Stimulated activated CD4-positive, alpha-beta T cell treated with anti-CD3 and anti-CD28 coated beads, Interleukin-12 subunit alpha, Interleukin-12 subunit beta, amount 100 ng/mL, for 24 hours (primary cell): ENCODE measurements around the gene SLC12A7.

Source experiments
- DNase-seq, 2 experiments: peaks; one replicate each; pipeline ENCODE4 v3.0.0-alpha.2; 2020; ENCODE audit warnings: low read depth in 2 of 2

The SLC12A7 gene

DNA sequence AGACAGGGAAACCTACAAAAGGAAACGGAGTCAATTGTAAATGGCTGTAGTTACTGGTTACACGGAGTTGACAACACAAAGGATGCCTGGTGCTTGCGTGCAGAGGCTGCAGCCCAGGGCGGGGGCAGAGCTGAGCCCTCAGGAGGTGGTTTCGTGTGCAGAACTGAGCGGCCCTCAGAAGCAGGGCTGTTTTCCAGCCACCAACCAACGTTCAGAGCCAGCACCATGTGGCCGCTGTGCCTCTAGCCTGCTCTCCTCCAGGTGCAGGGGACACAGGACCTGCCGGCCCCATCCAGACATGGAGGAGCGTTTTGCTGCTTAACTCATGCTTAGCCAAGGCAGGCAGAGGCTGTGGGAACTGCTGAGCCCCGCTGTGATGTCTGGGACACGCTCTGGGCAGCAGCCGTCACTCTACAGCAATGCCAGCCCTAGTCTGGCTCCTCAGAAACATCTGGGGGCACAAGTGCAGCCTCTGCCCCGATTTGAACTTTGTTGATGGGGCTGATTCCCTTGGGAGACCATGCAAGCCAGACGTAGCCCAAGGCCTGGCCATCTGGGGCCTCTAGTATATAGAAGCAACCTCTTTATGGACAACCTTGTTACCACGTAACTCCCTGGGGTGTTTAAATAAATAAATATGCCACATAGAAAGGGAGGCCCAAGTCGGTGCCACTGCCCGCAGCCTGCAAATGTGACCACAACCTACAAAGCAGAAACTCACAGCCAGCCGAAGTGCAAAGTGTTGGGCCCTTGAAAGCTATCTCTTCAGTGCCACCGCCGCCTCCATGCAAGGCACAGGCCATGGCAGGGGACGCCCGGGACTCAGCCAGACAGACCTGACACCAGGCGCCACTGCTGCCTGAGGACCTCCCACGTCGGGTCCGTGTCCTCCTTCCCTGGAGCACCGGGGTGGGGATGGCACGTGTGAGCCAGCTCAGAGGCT lies 61.2 kb downstream of the SLC12A7 start:
- DNase-seq: no peak

DNA sequence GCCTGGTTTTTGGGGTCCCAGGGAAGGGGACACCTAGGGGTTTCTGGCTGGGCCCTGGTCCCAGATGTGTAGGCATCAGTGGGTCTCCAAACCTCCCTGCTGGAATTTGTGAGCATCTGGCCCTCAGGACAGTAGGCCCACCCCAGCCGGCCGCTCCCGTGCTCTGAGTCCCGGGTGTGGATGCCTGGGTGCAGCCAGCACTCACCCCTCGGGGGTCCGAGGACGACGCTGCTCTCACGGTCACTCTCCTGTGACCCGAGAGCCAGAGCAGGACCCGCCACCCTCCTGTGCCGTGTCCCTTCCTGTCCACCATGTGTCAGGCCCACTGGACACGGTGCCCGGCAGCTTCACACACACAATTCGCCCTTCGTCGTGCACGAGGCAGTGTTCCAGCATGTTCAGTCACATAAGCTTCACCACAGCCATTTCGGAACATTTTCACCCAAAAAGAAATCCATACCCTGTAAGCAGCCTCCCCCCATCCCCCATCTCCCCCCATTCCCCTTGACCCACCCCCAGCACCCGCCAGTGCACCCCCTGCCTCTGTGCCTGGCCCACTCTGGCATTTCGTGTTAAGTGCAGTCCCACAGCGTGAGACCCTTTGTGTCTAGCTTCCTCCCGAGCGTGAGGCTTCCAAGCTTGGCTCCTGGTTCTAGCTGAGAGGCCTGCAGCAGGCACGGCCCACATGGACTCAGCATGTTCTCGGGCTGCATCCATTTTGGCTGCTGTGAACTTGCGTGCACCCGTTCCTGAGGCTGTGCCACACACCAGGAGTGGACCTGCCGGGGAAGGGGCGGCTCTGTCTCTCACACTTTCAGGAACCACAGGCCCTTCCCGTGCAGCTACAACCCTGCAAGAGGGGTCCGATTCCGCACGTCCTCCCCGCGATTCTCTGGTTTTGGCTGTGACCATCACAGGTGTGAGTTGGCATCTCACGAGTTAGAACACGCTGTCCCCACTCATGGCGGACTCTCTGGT lies 62.7 kb downstream of the SLC12A7 start:
- no peak for DNase-seq

DNA sequence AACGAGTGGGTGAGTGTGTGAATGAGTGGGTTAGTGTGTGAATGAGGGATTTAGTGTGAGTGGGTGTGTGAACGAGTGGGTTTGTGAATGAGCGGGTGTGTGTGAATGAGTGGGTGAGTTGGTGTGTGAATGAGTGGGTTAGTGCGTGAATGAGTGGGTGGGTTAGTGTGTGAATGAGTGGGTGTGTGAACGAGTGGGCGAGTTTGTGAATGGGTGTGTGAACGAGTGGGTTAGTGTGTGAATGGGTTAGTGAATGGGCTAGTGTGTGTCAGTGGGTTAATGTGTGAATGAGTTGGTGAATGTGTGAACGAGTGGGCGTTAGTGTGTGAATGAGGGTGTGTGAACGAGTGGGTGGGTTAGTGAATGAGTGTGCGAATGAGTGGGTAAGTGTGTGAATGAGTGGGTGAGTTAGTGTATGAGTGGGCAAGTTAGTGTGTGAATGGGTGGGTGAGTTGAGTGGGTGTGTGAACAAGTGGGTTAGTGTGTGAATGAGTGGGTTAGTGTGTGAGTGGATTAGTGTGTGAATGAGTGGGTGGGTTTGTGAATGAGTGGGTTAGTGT lies 63.6 kb downstream of the SLC12A7 start:
- DNase-seq: no peak

DNA sequence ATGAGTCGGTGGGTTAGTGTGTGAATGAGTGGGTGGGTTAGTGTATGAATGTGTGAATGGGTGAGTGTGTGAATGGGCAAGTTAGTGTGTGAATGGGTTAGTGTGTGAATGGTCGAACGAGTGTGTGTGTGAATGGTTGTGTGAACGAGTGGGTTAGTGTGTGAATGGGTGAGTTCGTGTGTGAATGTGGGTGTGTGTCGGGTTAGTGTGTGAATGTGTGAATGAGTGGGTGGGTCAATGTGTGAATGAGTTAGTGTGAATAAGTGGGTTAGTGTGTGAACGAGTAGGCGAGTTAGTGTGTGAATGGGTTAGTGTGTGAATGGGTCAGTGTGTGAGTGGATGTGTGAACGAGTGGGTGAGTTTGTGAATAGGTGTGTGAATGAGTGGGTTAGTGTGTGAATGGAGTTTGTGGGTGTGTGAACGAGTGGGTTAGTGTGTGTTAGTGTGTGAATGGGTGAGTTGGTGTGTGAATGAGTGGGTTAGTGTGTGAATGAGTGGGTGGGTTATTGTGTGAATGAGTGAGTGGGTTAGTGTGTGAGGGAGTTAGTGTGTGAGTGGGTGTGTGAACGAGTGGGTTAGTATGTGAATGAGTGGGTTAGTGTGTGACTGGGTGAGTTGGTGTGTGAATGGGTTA lies 64.4 kb downstream of the SLC12A7 start:
- DNase-seq: no peak

DNA sequence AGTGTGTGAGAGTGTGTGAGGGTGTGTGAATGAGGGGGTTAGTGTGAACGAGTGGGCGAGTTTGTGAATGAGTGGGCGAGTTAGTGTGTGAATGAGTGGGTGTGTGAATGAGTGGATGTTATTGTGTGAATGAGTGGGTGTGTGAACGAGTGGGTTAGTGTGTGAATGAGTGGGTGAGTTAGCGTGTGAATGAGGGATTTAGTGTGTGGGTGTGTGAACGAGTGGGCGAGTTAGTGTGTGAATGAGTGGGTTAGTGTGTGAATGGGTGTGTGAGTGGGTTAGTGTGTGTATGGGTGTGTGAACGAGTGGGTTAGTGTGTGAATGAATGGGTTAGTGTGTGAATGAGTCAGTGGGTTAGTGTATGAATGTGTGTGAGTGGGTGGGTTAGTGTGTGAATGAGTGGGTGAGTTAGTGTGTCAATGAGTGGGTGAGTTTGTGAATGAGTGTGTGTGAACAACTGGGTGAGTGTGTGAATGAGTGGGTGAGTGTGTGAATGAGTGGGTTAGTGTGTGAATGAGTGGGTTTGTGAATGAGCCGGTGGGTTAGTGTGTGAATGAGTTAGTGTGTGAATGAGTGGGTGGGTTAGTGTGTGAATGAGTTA lies 65.8 kb downstream of the SLC12A7 start:
- no peak for DNase-seq

DNA sequence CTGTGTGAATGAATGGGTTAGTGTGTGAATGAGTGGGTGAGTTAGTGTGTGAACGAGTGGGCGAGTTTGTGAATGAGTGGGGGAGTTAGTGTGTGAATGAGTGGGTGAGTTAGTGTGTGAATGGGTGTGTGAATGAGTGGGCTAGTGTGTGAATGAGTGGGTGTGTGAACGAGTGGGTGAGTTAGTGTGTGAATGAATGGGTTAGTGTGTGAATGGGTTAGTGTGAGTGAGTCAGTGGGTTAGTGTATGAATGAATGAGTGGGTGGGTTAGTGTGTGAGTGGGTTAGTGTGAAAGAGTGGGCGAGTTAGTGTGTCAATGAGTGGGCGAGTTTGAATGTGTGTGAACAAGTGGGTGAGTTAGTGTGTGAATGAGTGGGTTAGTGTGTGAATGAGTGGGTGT lies 67.7 kb downstream of the SLC12A7 start:
- DNase-seq: no peak

DNA sequence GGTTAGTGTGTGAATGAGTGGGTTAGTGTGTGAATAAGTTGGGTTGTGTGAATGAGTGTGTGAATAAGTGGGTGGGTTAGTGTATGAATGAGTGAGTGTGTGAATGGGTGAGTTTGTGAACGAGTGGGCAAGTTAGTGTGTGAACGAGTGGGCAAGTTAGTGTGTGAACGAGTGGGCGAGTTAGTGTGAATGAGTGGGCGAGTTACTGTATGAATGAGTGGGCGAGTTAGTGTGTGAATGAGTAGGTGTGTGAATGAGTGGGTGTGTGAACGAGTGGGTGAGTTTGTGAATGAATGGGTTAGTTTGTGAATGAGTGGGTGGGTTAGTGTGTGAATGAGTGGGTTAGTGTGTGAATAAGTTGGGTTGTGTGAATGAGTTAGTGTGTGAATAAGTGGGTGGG lies 68.5 kb downstream of the SLC12A7 start:
- no peak for DNase-seq

DNA sequence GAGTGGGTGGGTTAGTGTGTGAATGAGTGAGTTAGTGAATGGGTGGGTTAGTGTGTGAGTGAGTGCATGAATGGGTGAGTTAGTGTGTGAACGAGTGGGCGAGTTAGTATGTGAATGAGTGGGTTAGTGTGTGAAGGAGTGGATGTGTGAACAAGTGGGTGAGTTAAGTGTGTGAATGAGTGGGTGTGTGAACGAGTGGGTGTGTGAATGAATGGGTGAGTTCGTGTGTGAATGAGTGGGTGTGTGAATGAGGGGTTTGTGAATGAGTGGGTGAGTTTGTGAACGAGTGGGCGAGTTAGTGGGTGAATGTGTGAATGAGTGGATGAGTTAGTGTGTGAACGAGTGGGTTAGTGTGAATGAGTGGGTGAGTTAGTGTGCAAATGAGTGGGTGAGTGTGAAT lies 69.2 kb downstream of the SLC12A7 start:
- DNase-seq: no peak

DNA sequence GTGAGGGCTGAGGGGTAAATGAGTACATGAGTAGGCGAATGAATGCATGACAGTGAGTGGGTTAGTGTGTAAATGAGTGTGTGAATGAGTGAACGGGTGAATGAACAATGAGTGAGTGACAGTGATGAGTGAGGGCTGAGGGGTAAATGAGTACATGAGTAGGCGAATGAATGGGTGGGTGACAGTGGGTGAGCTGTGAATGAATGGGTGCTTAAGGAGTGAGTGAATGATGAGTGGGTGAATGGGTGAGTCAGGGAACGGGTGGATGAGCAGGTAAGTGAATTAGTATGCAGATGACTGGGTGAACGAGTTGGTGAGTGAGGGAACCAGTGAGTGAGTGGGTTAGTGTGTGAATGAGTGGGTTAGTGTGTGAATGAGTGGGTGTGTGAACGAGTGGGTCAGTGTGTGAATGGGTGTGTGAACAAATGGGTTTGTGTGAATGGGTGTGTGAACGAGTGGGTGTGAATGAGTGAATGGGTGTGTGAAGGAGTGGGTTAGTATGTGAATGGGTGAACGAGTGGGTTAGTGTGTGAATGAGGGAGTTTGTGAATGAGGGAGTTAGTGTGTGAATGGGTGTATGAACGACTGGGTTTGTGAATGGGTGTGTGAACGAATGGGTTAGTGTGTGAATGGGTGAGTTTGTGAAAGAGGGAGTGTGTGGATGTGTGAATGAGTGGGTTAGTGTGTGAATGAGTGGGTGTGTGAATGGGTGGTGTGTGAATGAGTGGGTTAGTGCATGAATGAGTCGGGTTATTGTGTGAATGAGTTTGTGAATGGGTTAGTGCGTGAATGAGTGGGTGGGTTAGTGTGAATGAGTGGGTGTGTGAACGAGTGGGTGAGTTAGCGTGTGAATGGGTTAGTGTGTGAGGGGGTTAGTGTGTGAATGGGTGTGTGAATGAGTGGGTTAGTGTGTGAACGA lies 70.4 kb downstream of the SLC12A7 start:
- no peak for DNase-seq

DNA sequence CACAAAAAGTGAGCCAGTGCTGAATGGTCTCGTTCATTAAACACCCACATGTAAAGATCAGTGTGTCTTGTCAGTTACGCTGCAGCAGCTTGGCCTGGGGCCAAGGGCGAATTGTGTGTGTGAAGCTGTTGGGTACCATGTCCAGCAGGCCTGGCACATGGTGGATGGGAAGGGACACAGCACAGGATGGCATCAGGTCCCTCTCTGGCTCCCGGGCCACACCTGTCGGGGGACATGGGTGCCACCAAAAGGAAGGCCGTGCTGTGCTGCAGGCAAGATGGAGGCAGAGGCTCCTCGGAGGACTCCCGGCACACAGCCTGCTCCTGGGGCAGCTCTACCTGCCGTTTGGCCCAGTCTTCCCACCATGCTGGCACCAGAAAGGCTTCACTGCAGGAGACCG lies 71.3 kb downstream of the SLC12A7 start:
- DNase-seq: no peak

DNA sequence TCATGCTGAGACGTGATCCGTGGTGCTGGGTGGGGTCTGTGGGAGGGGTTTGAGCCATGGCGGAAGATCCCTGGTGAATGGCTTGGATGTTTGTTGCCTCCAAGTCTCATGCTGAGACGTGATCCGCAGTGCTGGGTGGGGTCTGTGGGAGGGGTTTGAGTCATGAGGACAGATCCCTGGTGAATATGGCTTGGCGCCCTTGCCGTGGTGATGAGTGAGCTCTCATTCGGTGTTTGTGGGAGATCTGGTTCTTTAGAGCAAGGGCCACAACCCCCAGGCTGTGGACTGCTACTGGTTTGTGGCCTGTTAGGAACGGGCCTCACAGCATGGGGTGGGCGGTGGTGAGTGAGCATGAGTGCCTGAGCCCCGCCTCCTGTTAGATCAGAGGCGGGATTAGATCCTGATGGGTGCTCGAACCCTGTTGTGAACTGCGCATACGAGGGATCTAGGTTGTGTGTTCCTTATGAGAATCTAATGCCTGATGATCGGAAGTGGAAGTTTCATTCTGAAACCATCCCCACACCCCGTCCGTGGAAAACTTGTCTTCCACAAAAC lies 72.1 kb downstream of the SLC12A7 start:
- DNase-seq: no peak

DNA sequence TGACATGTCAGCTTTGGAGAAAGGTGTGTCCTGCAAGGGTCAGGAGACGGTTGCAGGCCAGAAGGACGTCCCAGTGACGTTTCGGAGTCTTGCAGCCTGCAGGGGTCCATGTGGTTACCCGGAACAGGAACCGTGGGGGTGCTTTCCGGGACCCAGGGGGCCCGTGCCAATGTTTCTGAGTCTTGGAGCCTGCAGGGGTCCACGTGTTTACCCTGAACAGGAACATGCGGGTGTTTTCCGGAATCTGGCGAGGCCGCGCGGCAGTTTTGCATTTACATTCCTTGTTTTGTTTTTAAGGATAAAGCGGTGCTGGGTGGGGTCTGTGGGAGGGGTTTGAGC lies 72.7 kb downstream of the SLC12A7 start:
- DNase-seq: no peak

DNA sequence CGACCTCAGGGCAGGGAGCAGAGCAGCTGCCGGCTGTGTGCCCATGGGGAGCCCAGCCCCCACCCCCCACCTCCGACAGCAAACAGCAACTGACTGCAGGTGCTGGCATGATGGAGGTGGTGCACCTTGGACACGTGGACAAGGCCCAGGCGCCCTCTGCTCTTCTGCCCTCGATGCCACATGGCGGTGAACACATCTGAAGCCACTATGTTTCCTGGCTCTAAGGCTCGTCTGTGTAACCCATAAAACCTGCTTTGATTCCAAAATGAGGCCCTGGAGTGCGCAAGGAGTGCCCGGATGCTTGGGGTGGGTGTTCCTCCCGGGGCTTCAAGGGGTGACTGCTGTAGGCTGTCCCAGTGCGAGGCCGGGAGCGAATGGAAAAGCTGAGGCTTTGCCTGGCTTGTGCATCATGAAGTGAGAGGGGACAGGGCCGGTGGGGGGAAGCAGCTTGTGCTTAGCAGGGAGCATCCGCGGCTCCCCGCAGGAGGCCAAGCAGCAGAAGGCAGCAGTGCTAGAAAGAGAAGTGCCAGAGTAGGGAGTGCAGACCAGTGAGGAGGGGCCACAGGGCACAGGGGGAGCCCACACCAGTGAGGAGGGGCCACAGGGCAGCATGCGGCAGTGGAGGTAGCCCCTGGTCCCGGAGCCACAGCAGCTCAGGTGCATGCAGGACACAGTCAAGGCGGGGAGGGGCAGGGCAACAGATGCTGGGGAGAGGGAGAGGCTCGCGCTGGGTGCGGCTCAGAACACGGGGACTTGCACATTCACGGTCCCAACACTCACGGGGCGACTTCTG lies 73.2 kb downstream of the SLC12A7 start:
- DNase-seq: no peak

DNA sequence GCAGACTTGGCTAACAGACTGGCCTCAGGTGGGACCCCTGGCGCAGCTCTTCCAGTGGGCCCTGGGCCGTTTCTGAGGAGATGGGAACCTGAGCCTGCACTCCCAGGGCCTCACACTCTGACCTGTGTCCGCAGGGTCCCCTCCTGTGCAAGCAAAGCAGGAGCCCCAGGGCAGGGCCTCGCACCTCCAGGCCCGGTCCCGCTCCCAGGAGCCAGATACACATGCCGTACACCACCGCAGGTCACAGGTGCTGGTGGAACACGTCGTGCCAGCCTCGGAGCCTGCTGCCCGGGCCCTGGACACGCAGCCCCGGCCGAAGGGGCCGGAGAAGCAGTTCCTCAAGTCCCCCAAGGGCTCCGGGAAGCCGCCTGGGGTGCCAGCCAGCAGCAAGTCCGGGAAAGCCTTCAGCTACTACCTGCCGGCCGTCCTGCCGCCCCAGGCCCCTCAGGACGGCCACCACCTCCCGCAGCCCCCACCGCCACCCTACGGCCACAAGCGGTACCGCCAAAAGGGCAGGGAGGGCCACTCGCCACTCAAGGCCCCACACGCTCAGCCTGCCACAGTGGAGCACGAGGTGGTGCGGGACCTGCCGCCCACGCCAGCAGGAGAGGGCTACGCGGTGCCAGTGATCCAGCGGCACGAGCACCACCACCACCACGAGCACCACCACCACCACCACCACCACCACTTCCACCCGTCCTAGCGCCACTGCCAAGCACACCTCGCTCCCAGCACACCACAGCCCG lies 74.0 kb downstream of the SLC12A7 start:
- no peak for DNase-seq

DNA sequence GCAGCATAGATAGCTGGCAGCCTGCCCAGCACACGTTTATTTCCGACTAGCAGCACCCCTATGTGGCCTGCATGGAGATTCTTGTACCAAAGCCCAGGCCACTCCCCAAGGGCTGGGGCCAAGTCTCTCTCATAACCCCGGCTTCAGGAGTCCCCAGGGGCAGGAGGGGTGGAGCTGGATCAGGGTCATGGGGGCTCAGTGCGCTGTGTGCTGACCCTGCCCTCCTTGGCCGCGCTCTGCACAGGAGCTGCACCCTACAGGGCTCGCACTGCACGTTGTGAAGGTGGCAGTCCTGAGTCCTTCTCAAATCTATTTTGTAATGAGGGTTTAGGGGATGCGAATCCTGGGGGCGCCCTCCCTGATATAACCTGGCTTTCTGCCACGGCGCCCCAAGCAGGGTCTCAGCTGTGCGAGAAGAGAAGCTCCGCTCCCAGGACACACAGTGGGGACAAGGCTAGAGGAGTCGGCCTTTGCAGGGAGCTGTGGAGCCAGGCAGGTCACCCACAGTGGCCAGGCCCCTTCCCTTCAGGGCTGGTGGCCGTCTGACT lies 74.7 kb downstream of the SLC12A7 start:
- DNase-seq: no peak

DNA sequence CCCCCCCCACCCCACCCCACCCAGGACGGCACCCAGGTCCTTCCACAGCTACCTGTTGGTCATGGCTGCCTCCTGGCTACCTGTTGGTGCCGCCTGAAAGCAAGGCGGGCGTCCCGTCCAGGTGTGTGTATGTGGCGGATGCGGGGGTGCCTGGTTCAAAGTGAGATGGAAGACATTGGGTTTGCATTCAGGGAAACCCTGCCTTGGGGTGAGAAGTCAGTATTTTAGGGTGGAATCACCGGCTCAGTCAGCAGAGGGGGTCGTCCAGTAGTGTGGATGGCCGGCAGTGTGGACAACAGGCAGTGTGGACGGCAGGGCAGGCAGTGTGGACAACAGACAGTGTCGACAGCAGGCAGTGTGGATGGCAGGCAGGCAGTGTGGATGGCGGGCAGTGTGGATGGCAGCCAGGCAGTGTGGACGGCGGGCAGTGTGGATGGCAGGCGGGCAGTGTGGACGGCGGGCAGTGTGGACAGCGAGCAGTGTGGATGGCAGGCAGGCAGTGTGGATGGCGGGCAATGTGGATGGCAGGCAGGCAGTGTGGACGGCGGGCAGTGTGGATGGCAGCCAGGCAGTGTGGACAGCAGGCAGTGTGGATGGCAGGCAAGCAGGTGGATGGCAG lies 75.2 kb downstream of the SLC12A7 start:
- no peak for DNase-seq
